NCI-H345 treated with DMSO at 0.1 percent for 48 hours (cell line): ENCODE results near the gene DCDC2B.
"Not testable (repeated sequence)": the region's sequence is repeated elsewhere in the genome, so short reads cannot be mapped to it uniquely, and the experiment has no call there.

ENCODE experiments used
- DNase-seq: peaks from one replicate; lab custom pipeline; 2025; ENCODE audit not compliant: unreplicated experiment; lab: John Stamatoyannopoulos, UW

Gene DCDC2B

DNA sequence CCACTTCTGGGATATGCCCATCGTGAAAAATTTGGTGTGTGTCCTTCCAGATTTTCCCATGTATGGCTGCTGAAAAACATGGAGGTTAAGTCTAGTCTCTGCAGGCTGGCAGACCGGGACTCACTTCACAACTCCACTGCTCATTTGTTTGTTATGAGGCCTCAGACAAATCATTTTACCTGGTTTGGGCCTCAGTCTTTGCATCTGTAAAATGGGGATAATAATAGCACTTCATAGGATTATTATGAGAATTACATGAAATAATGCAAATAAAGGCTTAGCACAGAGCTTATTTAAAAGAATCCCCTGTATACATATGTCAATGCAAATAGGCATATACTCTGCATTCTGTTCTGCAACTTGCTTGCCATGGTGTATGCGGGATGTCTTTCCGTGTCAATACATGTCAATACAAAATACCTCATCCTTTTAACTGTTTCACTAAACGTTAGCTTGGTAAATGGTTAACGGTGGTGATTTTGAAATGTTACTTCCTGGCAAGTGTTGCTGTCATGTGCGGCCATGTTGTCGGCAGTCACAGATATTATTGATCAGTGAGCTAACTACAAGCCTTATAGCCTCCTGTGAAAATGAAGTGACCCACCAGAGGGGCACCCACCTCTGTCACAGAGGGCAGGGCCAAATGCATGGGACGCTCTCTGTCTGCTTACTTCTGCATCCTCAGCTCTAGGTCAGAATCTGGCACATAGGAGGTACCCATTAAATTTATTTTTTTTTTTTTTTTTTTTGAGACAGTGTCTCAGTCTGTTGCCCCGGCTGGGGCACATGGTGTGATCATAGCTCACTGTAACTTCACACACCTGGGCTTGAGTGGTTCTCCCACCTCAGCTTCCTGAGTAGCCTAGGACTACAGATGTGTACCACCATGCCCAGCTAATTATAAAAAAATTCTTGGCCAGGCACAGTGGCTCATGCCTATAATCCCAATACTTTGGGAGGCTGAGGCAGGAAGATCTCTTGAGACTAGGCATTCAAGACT is 46.5 kb downstream of the DCDC2B start:
- no peak for DNase-seq

DNA sequence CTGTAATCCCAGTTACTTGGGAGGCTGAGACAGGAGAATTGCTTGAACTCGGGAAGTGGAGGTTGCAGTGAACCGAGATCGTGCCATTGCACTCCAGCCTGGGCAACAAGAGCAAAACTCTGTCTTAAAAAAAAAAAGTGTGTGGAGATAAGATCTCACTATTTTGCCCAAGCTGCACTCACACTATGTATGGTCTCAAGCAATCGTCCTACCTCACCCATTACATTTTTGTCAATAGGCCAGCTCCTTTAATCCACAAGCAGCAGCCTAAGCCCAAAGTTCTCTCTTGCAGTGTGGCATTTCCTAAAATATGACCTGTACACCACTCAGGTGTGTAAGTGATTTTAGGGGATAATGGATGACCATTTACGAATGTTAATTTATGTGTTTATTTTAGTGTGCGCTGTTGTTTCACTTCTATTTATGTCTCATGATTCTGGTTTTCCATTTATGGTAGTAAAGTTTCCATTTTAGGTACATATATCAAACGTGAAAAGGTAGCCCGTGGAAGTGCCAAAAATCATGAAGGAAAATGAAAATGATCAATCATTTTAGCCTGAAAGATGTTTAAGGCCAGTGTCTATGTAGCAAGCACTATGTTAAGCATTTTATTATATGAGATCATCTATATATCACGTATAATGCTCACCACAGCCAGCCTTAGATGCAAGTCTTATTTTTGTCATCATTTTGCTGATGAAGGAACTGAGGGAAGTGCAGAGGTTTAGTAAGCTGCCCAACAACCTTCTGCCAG is 47.8 kb downstream of the DCDC2B start:
- DNase-seq = no peak

DNA sequence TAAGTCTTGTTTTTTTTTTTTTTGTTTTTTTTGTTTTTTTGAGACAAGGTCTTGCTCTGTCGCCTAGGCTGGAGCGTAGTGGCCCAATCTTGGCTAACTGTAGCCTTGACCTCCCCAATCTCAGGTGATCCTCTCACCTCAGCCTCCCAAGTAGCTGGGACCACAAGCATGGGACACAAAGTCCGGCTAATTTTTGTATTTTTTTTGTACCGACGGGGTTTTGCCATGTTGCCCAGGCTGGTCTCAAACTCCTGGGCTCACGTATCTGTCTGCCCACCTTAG is 48.3 kb downstream of the DCDC2B start:
- DNase-seq = no peak

DNA sequence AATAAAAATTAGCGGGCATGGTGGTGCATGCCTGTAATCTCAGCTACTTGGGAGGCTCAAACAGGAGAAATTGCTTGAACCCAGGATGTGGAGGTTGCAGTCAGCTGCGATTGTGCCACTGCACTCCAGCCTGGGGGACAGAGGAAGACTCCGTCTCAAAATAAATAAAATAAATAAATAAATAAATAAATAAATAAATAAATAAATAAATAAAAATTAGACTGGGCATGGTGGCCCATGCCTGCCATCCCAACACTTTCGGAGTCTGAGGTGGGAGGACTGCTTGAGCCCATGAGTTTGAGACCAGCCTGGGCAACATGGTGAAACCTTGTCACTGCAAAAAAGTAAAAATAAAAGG is 54.3 kb downstream of the DCDC2B start:
- not testable (repeated sequence) for DNase-seq

DNA sequence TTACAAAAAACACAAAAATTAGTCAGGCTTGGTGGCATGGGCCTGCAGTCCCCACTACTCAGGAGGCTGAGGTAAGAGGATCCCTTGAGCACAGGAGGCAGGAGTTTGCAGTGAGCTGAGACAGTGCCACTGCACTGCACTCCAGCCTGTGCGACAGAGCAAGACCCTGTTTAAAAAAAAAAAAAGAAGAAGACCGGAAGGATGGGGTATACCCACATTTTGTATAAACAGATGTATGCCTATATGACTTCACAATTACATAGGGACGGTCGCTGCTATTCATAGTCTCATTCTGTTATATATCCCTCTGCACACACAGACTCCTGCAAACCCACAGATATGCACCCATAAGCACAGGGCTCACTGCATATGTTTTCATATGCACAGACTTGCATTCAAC is 54.9 kb downstream of the DCDC2B start:
- DNase-seq = no peak
